ENCODE measurements around the gene USH1G.
A peak's percentile ranks its signal among the peaks of the same experiment; 100 is the strongest.
"Not testable (repeated sequence)": the region's sequence is repeated elsewhere in the genome, so short reads cannot be mapped to it uniquely, and the experiment has no call there.

The USH1G gene

DNA sequence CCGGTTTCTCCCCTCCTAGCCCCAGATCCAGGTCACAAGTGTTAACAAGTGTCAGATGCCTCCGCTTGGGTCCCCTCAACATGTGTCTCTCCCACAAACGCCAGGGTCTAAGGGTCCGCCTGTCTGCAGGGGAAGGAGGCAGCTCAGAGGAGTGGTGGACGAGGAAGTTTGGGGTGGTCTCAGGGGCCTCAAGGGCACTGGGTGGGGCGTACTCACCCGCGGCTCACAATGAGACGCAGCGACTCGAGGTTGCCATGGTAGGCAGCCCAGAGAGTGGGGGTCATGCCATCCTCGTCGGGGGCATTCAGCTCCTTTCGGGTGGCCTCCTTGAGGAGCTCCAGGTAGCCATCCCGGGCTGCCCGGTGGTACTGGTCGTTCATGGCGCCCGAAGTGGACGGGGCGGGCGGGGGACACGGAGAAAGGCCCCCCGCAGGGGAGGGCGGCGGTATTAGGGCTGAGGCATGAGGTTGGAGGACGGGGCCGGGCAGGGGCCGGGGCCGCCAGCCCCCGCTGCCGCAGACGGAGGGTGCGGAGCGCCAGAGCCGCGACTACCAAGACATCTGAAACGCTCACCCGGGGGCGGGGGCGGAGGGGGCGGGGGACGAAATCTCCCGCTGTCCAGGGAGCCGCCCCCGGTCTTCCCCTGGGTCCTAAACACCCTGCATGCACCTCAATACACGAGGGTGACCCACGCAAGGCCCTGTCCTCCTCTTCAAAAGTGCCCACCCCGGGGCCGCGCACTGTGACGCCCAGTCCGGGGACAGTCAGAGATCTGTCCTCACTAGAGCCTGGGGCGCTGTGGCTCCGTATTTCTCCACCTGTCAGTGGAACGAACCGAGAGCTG, at the start of gene USH1G:
USH1G (minus strand) TSS at position 562 of the 844 bp plus-strand sequence; CDS start at position 380, 182 bp downstream.
- no peak for DNase-seq

DNA sequence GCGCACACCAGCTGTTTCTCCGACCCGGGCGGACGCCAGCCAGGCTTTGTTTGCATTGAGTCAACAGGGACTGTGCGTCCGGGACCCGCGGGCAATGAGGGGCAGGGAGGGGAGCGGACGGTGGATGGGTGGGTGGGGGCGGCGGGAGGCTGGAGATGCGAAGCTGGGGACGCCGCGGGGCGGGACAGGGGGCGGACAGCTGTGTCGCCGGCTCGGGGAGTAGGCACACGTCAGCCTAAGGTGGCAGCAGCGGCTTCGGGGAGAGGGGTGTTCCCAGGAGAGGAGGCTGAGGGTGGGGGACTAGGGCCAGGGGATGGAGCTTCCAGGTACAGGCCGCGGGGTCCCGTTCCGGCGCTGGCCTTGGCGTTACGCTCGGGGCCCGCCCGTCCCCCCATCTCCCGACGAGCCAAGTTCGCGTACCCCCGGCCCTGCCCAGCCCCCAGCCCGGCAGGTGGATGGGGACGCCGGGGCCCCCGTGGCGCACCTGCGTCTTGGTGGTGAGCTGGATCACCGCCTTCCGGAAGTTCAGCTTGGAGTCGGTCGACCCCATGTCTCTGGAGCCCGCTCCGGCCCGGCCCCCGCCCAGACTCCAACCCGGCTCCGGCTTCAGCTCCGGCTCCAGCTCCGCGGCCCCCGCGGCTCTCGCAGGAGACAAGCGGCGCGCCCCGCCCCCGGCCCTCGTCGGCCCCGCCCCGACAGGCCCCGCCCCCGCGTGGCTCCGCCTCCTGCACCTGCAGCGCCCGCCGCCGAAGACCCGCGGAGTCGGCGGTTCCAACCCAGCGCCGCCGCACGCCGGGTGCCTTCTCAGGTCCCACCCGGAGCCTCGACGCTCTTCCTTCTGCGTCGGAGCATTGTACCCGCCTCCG, 49.3 kb upstream of the USH1G start, which contains the start of gene HID1:
HID1 (minus strand) TSS at position 653 of the 866 bp plus-strand sequence; CDS start at position 550, 103 bp downstream.
- peak; percentile 83 for DNase-seq

DNA sequence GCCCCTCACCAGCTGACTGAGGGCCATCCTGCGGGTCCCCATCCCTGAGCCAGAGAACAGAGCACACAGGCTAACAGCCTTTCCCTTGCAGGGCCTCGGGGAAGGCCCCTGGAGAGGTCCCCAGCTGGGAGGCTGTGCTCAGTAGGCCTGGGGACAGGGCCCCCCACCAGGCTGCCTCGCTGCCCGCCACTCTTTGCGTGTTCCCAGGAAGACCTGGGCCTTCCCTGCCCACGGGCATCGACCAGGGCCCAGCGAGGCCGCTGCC, 48.7 kb upstream of the USH1G start:
- DNase-seq = no peak

DNA sequence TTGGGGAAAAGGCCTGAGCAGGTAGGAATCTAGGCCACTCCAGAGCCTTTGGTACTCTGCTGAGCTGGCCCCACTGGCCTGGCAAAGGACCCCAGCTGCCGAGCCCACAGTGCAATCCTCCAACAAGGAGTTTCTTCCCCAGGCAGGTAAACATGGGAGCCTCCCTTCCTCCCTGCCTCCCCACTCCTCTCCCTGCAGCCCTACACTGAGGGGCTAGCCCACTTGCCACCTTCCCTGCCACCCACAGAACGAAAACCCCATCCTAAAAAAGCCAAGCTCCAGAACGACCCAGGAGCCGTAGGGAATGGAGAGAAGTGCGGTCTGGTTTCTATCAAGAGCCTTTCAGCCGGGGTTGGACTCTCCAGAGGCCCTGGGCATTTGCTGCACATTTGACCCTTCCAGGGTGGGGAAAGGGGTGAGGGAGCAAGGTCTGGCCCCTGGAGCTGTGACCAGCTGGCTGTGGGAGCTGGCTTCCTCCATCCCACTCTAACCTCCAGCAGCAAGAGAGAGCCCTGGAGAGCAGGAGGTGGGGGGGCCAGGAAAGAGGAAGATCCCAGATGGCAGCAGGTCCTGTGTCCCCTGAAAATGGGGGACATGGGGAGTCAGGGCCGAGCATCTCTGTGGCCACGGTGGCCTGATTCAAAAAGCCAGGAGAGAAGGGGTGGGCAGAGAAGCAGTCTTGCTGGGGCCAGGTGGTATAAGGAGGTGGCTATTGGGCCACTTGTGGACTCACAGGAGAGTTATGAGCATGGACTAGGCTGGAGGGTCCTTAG, 48.2 kb upstream of the USH1G start:
- no peak for DNase-seq

DNA sequence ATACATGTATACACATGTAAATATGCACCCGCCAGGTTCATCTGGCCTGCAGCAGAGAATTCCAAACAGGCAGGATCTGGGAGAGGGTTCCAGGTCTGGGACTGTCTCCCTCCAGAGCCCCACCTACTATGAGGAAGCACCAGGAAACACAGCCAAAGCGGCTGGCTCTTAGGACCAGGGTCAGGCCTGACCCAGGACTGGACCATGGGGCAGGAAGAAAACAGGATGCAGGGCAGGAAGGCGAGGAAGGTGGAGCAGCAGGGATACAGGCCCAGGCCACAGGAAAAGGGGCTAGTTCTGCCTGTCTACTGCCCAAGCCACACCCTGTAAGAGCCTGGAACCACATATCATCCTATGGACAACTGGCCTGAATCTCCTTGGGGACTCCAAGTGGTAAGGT, 47.3 kb upstream of the USH1G start:
- DNase-seq = no peak

DNA sequence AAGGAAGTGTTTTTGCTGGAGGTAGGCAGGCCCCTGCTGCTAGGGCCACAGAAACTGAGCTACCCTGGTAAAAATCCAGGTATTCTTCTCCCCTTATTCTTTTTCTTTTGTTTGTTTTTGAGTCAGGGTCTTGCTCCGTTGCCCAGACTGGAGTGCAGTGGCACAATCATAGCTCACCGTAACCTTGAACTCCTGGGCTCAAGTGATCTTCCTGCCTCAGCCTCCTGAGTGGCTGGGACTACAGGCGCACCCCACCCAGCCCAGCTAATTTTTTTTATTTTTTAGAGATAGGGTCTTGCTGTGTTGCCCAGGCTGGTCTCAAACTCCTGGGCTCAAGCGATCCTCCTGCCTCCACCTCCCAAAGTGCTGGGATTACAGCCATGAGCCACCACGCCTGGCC, 46.4 kb upstream of the USH1G start:
- not testable (repeated sequence) for DNase-seq

DNA sequence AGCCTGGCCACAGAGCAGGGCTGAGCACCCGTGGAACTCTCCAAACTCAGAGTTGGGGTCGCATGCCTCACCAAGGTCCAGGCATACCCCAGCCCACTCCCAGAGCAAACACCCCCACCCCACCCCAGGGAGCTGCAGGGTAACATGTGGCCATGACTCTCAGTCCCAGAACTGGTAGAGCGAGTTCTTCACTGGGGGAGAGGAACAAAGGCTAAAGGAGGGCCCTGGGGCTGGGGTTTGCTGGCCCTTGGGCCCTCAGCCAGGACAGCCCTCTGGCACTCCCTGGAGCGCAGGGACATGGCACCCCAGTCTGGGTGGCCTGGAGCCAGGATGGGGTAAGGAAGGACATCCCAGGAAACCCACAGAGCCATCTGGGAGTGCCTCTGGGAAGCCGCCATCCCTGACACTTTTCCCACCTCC, 45.3 kb upstream of the USH1G start:
- no peak for DNase-seq

DNA sequence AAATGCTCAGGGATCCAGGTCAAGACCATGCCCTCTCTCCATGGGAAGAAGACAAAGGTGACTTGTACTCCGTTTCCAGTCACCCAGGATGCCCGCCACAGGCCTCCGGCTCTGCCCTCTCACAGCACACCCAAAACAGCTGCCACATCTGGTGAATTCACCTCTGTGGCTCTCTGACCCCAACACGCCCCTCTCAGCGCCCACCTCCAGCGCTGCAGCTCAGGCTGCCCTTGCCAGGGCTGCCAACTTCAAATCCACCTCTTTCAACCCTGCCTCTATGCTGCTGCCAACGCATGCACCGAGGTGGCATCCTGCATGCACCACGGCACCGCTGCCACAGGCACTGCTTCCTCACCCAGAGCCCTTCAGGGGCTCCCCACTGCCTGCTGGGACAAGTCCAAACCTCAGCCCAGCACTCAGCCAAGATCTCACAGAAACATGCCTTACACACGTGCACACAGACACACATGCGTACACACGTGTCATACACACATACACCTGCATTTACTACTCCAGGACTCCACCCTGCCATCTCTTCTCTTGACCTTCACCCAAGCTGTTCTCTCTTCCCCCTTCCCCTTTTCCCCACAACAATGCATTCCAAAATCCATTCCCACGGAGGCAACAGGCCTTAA, 42.0 kb upstream of the USH1G start:
- no peak for DNase-seq

DNA sequence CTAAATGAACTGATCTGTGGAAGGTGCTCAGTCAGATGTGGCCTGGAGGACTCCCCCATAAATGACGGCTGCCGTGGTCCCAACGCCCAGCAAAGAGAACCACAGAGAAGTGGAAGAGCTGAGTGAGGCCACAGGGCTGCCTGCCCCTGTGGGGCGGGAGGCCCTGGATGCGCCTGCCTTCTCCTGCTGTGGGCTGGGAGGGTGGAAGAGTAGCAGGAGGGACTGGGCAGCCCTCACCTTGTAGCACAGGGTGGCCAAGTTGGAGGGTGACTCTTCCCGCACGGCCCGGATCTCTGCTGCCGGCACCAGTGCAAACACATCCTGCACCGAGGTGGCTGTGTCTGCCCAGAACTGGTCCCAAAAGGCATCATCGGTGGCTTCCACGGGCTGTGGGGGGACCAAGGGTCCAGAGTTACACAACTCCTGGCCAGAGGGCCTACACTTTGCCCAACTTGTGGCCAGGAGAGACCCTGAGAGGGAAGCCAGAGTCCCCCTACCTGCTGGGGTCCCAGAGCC, 41.2 kb upstream of the USH1G start:
- DNase-seq = no peak

DNA sequence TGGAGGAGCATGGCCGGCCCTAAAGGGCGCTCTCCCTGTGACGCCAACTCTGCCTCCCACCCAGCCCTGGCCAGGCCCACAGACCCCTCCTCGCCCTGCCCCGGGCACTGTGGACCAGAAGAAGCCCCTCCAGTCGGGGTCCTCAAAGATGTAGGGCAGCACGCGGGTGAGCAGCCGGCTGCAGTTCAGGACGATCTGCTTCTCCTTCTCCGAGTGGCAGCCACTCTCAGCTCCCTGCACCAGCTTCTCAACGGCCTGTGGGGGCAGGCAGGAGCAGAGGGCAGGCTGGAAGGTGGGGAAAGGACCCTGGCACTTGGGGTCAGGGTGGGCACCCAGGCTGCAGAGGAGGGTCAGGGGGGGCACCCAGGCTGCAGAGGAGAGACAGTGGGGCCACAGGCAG, 40.6 kb upstream of the USH1G start:
- no peak for DNase-seq

DNA sequence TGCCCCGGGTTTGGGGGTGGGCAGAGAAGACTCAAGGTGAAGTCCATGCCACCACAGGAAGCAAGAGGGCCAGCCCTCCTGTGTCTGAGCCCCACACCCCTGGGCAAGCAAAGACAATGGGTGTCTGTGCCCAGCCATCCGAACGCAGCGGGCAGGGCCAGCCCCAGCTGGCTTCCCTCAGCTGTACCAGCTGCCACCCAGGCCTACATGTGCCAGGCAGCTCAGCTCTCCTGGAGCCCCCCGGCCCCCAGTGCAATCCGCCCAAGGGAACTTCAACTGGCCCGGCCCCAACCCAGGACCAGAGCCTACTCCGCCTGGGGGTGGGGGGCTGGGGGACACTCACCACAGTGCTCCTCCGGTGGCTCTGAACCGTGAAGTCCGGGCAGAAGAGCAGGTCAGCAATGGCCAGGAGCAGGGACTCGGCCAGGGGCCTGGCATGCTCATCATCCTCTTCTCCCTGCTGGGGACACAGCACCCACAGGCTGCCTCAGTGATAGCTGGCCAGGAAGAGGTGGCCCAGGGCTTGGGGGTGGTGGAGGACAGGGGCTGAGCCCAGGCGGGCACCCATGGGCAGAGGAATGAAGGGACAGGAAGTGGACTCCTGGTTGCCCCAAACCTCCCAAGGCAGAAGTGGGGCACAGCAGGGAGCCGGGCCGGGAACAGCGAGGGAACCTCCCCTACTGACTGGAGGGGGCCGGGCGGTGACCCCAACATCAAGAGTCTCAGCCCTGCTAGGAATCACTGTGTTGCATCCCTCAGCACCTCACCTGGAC, 39.8 kb upstream of the USH1G start:
- DNase-seq = no peak

DNA sequence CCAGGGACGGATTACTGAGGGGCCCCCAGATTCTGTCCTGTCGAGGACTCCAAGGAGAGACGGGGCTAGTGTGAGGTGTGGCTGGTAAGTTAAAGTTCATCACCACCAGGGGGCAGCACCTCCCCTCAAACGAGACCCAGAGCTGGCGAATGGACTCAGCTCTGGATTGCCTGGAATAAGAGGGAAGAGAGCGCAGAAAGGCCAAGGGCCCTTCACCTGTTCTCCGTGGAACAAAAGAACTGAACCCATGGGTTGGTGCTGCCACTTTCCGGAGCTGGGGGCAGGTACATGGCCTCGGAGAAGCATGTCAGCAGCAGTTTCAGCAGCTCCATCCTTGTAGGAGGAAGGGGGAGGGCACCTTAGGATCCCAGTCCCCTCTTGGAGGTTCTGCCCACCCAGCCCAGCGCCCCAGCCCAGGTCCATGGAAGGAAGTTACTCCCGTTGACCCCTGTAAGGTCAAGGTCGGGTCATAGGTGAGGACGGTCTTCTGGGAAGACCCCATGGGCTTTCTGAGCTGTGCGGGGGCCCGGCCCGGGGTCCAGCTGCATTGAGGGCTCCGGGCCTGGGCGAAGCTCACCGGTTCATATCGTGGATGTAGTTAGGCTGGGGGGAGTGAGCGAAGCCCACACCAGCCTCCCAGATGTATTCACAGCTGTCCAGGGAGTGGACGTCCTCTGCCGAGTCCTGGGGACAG, 38.7 kb upstream of the USH1G start:
- DNase-seq = peak; percentile 85

DNA sequence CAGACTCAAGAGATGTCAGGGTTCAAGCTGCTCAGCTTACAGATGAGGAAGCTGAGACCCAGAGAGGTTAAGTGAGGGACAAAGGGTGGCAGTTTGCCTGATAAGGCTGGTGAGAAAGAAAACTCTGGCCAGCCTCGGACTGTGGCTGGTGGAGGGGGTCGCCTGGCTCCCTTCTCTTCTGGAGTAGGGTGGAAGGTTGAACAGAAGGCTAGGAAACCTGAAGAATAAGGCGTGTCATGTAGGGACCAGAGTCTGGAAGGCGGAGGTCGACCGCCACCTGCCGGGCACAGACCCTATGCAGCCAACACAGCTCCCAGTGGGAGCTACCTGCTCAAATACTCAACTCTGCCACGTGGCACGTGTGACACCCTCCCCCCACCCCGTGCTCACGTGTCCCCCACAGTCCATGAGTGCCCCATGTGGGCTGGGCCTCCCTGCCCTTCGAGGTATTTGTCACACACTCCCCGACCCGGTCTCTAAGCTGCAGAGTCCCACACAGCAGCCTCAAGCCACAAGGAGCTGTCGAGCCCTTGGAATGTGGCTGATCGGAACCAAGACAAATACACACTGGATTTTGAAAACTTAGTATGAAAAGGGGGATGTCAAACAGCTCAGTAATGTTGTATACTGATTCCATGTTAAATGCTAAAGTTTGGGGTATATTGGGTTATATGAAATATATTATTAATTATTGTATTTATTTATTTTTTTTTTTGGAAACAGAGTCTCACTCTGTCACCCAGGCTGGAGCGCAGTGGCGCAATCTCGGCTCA, 37.7 kb upstream of the USH1G start:
- peak; percentile 57 for DNase-seq

DNA sequence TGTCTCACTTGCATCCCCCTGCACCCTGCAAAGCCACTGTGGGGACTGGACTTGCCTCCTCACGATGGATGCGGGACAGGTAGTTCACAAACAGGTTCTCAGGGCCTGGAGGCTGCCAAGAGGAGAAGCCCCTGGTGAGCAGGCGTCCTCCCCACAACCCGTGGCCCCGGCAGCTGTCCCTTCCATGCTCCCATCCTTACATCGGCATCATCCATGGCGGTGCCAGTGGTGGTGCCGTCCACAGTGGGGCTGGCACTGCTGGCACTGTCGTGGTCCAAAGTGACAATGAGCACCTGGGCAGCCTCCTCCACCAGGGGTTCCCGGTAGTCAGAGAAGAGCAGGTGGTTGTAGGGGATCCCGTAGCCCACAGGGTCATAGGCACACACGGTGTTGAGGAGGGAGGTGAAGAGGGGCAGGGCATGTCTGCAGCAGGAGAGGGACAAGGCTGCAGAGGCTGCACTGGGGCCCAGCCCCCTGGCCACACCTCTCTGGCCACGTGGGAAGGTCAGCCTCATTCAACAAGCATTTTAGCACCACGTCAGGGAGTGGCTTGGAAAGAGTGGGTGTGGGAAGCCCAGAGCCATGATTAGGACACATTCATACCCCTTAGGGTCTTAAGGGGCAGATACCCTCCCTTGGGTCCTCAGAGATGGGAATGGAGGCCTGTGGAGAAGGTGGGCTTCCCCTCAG, 36.9 kb upstream of the USH1G start:
- DNase-seq = no peak

DNA sequence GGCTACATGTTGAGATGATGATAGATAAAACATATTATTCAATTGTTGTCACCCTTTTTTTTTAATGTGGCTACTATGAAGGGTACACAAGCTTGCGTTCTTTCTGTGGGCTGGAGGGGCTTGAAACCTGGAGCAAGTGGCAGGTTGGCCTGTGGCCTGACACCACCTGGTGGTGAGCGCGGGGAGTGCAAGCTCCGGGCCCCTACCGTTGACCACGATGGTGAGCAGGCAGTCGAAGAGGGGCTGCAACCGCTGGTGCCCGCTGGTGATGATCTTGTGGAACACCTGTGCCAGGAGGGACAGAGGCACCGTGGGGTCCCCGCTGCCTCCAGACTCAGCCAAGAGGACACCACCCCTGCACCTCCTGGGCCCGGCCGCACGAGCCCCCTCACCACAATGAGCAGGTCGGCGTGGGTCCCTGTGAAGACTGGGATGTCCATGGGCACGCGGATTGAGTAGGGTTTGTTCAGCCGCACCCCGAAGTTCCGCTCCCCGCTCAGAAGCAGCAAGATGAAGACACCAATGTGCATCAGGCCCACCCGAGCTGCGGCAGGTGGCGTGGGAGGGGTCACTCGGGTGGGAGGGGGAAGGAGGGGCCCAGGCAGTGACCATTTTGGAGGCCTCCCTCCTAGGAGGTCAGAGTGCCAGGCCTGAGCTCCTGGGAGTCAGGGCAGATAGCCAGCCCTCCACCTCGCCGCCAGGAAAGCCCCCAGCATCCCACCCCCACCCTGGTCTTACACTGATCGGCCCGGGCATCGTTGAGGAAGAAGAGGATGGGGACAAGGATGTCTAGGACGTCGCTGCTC, 35.1 kb upstream of the USH1G start:
- peak; percentile 78 for DNase-seq

DNA sequence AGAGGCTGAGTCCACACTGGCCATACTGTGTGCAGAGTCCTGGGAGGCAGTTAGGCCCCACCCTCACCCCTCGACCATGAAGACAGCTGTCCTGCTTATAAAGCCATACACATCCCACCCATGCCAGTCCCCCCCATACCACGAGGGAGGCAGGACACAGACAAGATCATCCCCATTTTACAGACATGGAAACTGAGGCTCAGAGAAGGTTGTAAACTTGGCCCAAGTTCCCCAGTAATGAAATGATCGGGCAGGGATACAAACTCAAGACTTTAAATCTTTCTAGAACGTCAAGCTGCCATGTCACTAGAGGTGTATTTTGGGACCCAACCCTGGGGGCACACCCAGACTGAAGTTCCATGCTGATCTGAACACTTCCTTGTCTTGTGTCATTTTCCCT, 33.0 kb upstream of the USH1G start:
- no peak for DNase-seq

DNA sequence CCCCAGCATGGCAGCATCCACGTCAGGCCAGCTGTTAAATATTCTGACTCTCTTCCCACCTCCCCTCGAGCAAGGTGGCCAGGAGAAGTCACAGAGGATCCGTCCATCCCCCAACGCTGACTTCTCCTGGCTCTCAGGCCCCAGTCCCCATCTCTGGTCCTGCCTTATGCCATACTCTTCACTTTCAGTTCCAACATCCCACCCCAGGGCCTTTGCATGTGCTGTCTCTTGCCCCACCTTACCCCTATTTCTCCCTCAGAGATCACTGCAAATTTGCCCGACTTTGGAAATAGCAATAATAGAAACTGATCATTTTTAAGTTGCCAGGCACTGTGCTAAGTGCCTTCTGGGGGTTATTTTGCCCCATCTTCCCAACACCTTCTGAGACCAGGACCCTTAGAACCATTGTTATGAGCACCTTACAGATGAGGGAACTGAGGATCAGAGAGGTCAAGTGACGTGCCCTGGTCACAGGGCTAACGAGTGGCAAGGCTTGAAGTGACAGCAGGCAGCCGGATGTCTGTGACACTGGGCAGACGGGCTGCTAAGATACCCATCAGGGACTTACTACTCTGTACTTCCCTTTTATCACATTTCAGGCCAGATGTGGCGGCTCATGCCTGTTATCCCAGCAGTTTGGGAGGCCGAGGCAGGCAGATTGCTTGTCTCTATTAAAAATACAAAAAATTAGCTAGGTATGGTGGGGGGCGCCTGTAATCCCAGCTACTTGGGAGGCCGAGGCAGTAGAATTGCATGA, 31.8 kb upstream of the USH1G start:
- DNase-seq = no peak

DNA sequence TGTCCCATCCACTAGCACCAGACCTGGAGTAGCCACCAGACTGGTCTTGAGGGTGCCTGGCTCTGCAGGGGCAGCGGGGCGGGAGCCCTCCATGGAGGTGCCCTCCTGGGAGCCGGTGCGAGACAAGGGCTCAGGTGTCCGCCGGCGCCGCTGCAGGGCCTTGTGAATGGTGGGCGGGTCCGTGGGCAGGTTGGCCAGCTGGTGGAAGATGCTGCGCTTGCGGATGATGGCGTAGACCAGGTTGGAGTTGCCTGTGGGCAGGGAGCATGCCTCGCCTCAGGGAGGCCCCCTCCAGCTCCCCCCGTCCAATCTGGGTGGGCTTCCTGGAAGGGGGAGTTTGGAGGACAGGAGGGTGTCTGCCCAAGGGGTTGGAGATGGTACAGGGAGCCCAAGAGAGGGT, 31.1 kb upstream of the USH1G start:
- no peak for DNase-seq

All from CD4-positive, alpha-beta T cell treated with Interleukin-17A for 1 hour (primary cell).